A673 (cell line): Measurements from ENCODE around the gene DPYD. TPM values are rescaled to one million over a fixed set of nuclear protein-coding genes. Genes with fewer than 3 reads are reported as not detected.

ENCODE experiments used
- BruUV-seq: library from RNA; stranded (reverse); fragments of 400-500 nt; replicated peaks from 2 replicates; lab custom pipeline; 2021; lab: Mats Ljungman, UMichigan
- CTCF ChIA-PET: fragments of 300-600 bp; sonication (Branson Sonifier 250); formaldehyde crosslinking; loops from one replicate; lab custom pipeline; 2022; ENCODE audit warnings: antibody characterized with exemption; lab: Charles Lee
- POLR2A ChIA-PET: fragments of 300-600 bp; sonication (Branson Sonifier 250); formaldehyde crosslinking; loops from one replicate; lab custom pipeline; 2022; ENCODE audit warnings: antibody characterized with exemption; ENCODE audit not compliant: low non-redundant PET; lab: Charles Lee
- DNase-seq: peaks from one replicate; pipeline ENCODE4 v3.0.0-alpha.2; 2015; ENCODE audit warnings: low spot score
- H3K27ac ChIP-seq: fragments of 200-600 bp; sonication (generic); 2 replicates; pipeline ENCODE4 v1.5.1; 2016; ENCODE audit warnings: mixed run types, low read depth, mild to moderate bottlenecking, mixed read lengths, antibody characterized with exemption, low read length; ENCODE audit not compliant: poor library complexity, severe bottlenecking
- H3K27me3 ChIP-seq: fragments of 200-600 bp; sonication (generic); replicated peaks from 2 replicates; pipeline ENCODE4 v1.6.1; 2017; ENCODE audit warnings: mixed run types, low read depth, mild to moderate bottlenecking, mixed read lengths, antibody characterized with exemption, low read length; ENCODE audit not compliant: insufficient read depth, poor library complexity
- H3K36me3 ChIP-seq: fragments of 200-600 bp; sonication (generic); 2 replicates; pipeline ENCODE4 v1.6.1; 2016; ENCODE audit warnings: mixed run types, mild to moderate bottlenecking, mixed read lengths, antibody characterized with exemption, low read length; ENCODE audit not compliant: insufficient read depth, poor library complexity, severe bottlenecking
- H3K4me1 ChIP-seq: fragments of 200-600 bp; sonication (generic); 2 replicates; pipeline ENCODE4 v1.6.1; 2017; ENCODE audit warnings: mixed run types, mild to moderate bottlenecking, mixed read lengths, antibody characterized with exemption, low read length; ENCODE audit not compliant: insufficient read depth, poor library complexity, severe bottlenecking
- H3K4me3 ChIP-seq: fragments of 200-600 bp; sonication (generic); 2 replicates; pipeline ENCODE4 v1.5.1; 2016; ENCODE audit warnings: low read depth, mixed run types, mild to moderate bottlenecking, mixed read lengths, low read length; ENCODE audit not compliant: poor library complexity, severe bottlenecking
- H3K9me3 ChIP-seq: fragments of 200-600 bp; sonication (generic); 2 replicates; pipeline ENCODE4 v1.6.1; 2016; ENCODE audit warnings: mixed run types, low read depth, mild to moderate bottlenecking, mixed read lengths, antibody characterized with exemption, low read length; ENCODE audit not compliant: poor library complexity, severe bottlenecking
- CTCF ChIP-seq: fragments of 300-800, 200-600 bp; sonication (generic); conservative IDR thresholded peaks from 2 replicates; pipeline ENCODE4 v1.5.1; 2017; ENCODE audit warnings: low read depth, mild to moderate bottlenecking, antibody characterized with exemption, low read length, moderate library complexity, mixed read lengths
- EZH2 ChIP-seq: fragments of 200-600 bp; sonication (generic); IDR thresholded peaks from 2 replicates; pipeline ENCODE4 v1.6.1; 2017; ENCODE audit warnings: borderline replicate concordance, low read depth, mild to moderate bottlenecking, mixed read lengths, antibody characterized with exemption, low read length; ENCODE audit not compliant: poor library complexity, severe bottlenecking
- intact Hi-C: fragments of 100-400 bp; cut with micrococcal nuclease; formaldehyde crosslinking; loops from one replicate; pipeline ENCODE4 v1.10.0; 2022; ENCODE audit not compliant: unreplicated experiment
- total RNA-seq: library from RNA; stranded (reverse); gene quantifications from 2 replicates; pipeline ENCODE4 v1.2.3, GENCODE V29; 2021

Gene DPYD
- total RNA-seq, 1 experiment from 2014 or later, result 13.4 TPM

DNA sequence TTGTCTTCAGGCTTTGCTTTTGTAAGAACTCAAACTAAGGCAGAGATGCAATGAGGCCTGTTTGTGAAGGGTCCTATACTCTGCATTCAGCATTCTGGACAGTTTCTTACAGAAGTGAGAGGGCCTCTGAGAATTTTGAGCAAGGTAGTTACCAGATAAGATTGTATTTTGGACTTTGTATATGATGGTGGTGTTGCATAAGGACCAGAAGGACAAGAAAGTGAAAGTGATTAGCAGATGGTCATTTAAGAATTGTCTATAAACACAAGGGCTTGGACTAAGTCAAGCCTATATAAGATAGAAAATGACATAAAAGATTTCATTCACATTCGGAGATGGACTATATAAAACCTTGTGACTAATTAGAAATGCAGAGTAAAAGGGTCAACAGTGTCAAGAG, 662.2 kb downstream of the DPYD start:
- TF ChIP-seq EZH2 (no peak), CTCF (no peak)
- H3K9me3 ChIP-seq, result no peaks in the 10 kb centered on the region
- no peak for DNase-seq
- intact Hi-C loops, result no loop called here
- no peaks in the 10 kb centered on the region for H3K4me1 ChIP-seq
- no TSS peak for BruUV-seq
- ChIA-PET CTCF (no interaction called here), POLR2A (no interaction called here)
- H3K36me3 ChIP-seq, result no peaks in the 10 kb centered on the region
- H3K27me3 ChIP-seq, result no peaks in the 10 kb centered on the region
- H3K27ac ChIP-seq, result no peak overlapping the region
- no peak overlapping the region for H3K4me3 ChIP-seq

DNA sequence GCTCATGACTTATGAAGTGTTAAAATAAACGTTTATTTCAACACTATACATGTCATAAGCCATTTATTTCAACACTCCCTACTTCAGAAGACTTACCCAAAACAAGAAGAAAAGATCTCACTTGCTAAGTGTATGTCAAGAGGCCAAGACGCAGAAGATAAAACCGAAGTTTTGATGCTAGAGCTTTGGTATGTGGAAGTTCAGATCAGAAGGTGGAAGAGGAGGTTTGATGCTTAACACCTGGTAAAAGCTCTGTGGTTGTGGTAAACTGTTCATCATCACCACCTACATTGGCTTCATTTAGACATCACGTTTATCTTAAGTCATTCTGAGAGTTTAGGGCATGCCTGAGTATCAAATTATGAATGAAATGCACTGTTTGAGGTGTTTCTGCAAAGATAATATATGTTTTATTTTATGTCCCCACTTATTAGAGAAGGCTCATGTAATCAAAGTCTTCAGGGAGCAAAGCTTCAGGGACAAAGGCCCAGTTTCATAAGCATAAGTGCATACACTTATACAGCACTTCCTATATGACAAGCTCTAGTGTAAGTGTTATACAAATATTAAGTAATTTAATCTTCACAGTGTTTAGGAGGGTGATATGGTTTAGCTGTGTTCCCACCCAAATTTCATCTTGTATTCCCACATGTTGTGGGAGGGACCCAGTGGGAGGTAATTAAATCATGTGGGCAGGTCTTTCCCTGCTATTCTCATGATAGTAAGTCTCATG, 665.9 kb downstream of the DPYD start:
- no peak overlapping the region for H3K27ac ChIP-seq
- BruUV-seq, result no TSS peak
- intact Hi-C loops, result no loop called here
- TF ChIP-seq CTCF (no peak), EZH2 (no peak)
- H3K9me3 ChIP-seq, result no peaks in the 10 kb centered on the region
- no peaks in the 10 kb centered on the region for H3K27me3 ChIP-seq
- H3K4me3 ChIP-seq, result no peak overlapping the region
- ChIA-PET CTCF (no interaction called here), POLR2A (no interaction called here)
- no peaks in the 10 kb centered on the region for H3K36me3 ChIP-seq
- no peaks in the 10 kb centered on the region for H3K4me1 ChIP-seq
- no peak for DNase-seq

DNA sequence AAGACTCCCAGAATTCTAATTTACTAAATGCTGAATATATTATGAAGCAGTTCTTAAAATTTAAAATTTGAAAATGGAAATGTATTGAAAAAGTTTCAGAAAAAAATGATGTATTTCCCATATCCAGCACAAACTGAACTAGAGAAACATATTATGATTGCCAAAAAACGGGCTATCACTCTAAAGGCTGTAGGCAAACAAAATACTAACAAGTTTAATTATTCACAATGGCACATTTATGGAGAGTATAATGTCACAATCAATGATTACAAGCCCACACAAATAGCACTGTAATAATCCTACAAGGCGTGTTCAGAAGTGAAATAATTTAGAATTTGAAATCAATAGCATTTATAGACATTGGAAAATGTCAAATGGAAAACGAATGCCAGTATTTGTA, 667.9 kb downstream of the DPYD start:
- no peak for TF ChIP-seq EZH2
- TF ChIP-seq CTCF, result no peak
- no peak overlapping the region for H3K4me3 ChIP-seq
- intact Hi-C loops, result no loop called here
- DNase-seq, result no peak
- POLR2A ChIA-PET, result no interaction called here
- H3K9me3 ChIP-seq, result peaks cover 3% of the 10 kb centered on the region
- no peaks in the 10 kb centered on the region for H3K36me3 ChIP-seq
- CTCF ChIA-PET, result no interaction called here
- no TSS peak for BruUV-seq
- H3K27ac ChIP-seq, result no peak overlapping the region
- no peaks in the 10 kb centered on the region for H3K27me3 ChIP-seq
- H3K4me1 ChIP-seq, result no peaks in the 10 kb centered on the region
